ENCODE measurements around the gene KNTC1. TPM values are rescaled to one million over a fixed set of nuclear protein-coding genes. Genes with fewer than 3 reads are reported as not detected.
"Not testable (repeated sequence)": the region's sequence is repeated elsewhere in the genome, so short reads cannot be mapped to it uniquely, and the experiment has no call there.

Gene KNTC1
- total RNA-seq, 2 donors from 2014 or later = 2.2 to 3.0 TPM

- Histone ChIP-seq H3K27ac (no peak overlapping the region), H3K27me3 (no peaks in the 10 kb centered on the region), H3K4me3 (no peak overlapping the region), H3K4me1 (no peaks in the 10 kb centered on the region), H3K36me3 (peaks cover 84% of the 10 kb centered on the region), H3K9me3 (no peaks in the 10 kb centered on the region)
- TF ChIP-seq CTCF (IDR thresholded peaks at IDR 0.05) = no peak
- DNase-seq (ENCODE audit: low spot score) = no peak
Observed at GRCh38 chr12:122486805-122487426, 40.1 kb upstream of the KNTC1 start.

GRCh38 chr12:122487807-122488206 lies 39.2 kb upstream of the KNTC1 start:
- not testable (repeated sequence) for H3K27me3 ChIP-seq, H3K4me3 ChIP-seq

GRCh38 chr12:122489038-122489437 lies 38.0 kb upstream of the KNTC1 start:
- no peak for DNase-seq (ENCODE audit: low spot score)
- Histone ChIP-seq H3K36me3 (peaks cover 81% of the 10 kb centered on the region), H3K9me3 (no peaks in the 10 kb centered on the region), H3K27me3 (no peaks in the 10 kb centered on the region), H3K4me1 (no peaks in the 10 kb centered on the region), H3K27ac (no peak overlapping the region), H3K4me3 (no peak overlapping the region)
- no peak for TF ChIP-seq CTCF (IDR thresholded peaks at IDR 0.05)

More at GRCh38 chr12:122487807-122488206, 39.2 kb upstream of the KNTC1 start:
- H3K4me1 ChIP-seq; DNase-seq (ENCODE audit: low spot score); H3K9me3 ChIP-seq; H3K27ac ChIP-seq: not testable (repeated sequence)
- H3K36me3 ChIP-seq = peaks cover 89% of the 10 kb centered on the region

- H3K4me1 ChIP-seq = no peaks in the 10 kb centered on the region
- TF ChIP-seq CTCF (IDR thresholded peaks at IDR 0.05) = no peak
- no peak overlapping the region for H3K4me3 ChIP-seq
- H3K27ac ChIP-seq = no peak overlapping the region
- no peak for DNase-seq (ENCODE audit: low spot score)
- no peaks in the 10 kb centered on the region for H3K9me3 ChIP-seq
- H3K27me3 ChIP-seq = no peaks in the 10 kb centered on the region
- H3K36me3 ChIP-seq = peaks cover 59% of the 10 kb centered on the region
Observed at GRCh38 chr12:122491991-122492390, 35.1 kb upstream of the KNTC1 start.

- H3K36me3 ChIP-seq = peaks cover 47% of the 10 kb centered on the region
- not testable (repeated sequence) for H3K27ac ChIP-seq; DNase-seq (ENCODE audit: low spot score)
Observed at GRCh38 chr12:122493222-122493621, 33.8 kb upstream of the KNTC1 start.

GRCh38 chr12:122495258-122495657 lies 31.8 kb upstream of the KNTC1 start:
- no peak for TF ChIP-seq CTCF (IDR thresholded peaks at IDR 0.05)
- no peak overlapping the region for H3K27ac ChIP-seq

More at GRCh38 chr12:122493222-122493621, 33.8 kb upstream of the KNTC1 start:
- not testable (repeated sequence) for H3K27me3 ChIP-seq, H3K4me1 ChIP-seq, H3K4me3 ChIP-seq, H3K9me3 ChIP-seq

More at GRCh38 chr12:122495258-122495657, 31.8 kb upstream of the KNTC1 start:
- H3K4me3 ChIP-seq = no peak overlapping the region
- H3K9me3 ChIP-seq = no peaks in the 10 kb centered on the region
- H3K36me3 ChIP-seq = peaks cover 27% of the 10 kb centered on the region
- no peaks in the 10 kb centered on the region for H3K27me3 ChIP-seq
- peaks cover 0 to 20% of the 10 kb centered on the region in 2 donors for H3K4me1 ChIP-seq
- no peak for DNase-seq (ENCODE audit: low spot score)
